Coronary artery (tissue), 2 donors: ENCODE data around the gene PYGM.

Experiments
- DNase-seq: peaks from one replicate; pipeline ENCODE4 v3.0.0-alpha.2; 2017; ENCODE audit warnings: low spot score
- H3K27ac ChIP-seq, 2 donors: fragments of 200-600 bp; sonication (generic); one replicate each; pipeline ENCODE4 v1.5.1; 2016 to 2019
- H3K4me3 ChIP-seq: fragments of 200-600 bp; sonication (generic); 2 replicates; pipeline ENCODE4 v1.5.1; 2016; ENCODE audit warnings: mild to moderate bottlenecking, moderate library complexity
- TF ChIP-seq, protein P1 (sequence below): fragments of 200-600 bp; sonication (generic); IDR thresholded peaks from one replicate; pipeline ENCODE4 v1.5.1; 2019; ENCODE audit warnings: antibody characterized with exemption

Gene PYGM

DNA sequence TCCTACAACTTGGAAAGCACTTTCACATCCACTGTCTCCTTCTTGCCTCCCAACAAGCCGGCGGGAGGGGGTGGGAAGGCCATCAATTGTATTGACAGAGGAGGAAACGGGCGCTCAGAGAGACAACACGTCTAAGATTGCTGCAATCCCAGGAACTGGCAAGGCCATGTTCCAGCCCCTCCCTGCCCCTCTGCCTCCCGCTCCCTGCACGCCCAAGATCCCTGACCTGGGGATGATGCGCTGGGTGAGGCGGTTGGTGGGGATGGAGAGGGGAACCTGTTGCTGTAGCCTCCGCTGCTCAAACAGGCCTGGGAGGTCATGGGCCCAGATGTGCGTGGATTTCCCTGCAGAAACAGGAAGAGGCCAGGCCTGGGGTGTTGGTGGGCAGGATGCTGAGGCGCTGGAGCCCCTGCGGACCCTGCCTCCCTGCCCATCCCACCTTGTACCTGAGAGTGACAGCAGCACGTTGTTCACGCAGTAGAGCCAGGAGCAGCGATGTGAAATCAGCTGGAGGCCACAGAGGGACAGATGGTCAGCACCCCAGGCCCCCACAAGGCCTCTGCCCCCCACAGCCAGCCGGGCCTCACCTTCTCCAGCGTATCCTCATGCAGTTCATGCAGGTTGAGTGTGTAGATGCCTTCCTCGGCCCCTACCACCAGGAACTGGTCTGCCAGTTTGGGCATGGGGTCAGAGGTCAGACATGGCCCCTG is 36.4 kb upstream of the PYGM start:
- TF ChIP-seq, protein P1, sequence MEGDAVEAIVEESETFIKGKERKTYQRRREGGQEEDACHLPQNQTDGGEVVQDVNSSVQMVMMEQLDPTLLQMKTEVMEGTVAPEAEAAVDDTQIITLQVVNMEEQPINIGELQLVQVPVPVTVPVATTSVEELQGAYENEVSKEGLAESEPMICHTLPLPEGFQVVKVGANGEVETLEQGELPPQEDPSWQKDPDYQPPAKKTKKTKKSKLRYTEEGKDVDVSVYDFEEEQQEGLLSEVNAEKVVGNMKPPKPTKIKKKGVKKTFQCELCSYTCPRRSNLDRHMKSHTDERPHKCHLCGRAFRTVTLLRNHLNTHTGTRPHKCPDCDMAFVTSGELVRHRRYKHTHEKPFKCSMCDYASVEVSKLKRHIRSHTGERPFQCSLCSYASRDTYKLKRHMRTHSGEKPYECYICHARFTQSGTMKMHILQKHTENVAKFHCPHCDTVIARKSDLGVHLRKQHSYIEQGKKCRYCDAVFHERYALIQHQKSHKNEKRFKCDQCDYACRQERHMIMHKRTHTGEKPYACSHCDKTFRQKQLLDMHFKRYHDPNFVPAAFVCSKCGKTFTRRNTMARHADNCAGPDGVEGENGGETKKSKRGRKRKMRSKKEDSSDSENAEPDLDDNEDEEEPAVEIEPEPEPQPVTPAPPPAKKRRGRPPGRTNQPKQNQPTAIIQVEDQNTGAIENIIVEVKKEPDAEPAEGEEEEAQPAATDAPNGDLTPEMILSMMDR, result no peak
- no peak for DNase-seq
- no peak overlapping the region for H3K27ac ChIP-seq
- H3K4me3 ChIP-seq, result no peak overlapping the region

DNA sequence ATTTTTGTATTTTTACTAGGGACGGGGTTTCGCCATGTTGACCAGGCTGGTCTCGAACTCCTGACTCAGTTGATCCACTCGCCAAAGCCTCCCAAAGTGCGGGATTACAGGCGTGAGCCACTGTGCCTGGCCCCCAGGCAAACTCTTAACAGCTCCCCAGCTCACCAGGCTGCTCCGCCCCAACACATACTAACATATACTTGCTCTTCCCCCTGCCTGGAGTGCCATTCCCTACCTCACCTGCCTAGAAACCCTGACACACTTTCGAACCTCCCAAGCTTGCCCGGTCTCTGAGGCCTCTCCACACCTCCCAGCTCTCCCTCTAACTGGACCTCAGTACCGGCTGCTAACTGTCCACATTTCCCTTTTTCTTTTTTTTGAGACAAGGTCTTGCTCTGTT is 34.8 kb upstream of the PYGM start:
- Histone ChIP-seq H3K27ac (no peak overlapping the region), H3K4me3 (no peak overlapping the region)
- TF ChIP-seq, protein P1, result no peak
- DNase-seq, result no peak

DNA sequence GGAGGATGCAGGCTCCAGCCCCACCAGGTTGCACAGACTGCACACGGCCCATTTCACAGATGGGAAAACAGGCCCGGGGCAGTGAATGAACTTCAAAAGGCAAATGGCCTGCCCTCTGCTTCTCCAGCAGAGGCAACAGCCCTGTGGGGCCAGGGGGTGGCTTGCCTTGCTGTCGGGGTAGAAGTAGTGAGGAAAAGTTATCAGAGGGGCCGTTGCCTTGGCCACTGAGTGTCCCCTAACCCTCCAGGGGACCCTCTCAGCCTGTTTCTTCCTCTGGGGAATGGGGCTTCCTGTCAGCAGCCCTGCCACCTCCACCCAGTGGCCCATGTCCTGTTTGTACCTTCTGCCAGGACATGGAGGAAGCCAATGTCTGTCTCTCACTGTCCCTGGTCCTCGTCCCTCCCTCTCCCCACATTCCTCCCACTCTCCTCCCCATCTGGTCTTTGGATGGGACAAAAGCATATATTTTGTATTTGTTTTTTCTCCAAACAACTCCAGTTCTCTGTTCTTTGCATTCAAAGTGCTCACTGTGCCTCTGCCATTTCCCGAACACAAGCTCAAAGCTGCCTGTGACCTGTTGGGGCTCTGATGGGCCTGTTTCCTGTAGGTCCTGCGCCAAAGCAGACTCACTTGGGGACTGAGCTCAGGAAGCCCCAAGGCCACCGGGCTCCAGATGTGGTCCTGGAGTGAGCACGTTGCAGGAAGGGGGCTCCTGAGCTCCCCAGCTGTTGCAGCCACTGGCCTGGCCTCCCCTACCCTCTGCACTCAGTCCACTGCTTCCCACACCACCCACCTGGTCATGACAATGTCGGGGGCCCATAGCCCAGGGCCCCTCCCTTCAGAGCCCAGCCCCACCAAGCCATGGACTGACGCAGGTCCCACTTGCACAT is 33.7 kb upstream of the PYGM start:
- Histone ChIP-seq H3K27ac (no peak overlapping the region), H3K4me3 (no peak overlapping the region)
- TF ChIP-seq, protein P1, result no peak
- no peak for DNase-seq

DNA sequence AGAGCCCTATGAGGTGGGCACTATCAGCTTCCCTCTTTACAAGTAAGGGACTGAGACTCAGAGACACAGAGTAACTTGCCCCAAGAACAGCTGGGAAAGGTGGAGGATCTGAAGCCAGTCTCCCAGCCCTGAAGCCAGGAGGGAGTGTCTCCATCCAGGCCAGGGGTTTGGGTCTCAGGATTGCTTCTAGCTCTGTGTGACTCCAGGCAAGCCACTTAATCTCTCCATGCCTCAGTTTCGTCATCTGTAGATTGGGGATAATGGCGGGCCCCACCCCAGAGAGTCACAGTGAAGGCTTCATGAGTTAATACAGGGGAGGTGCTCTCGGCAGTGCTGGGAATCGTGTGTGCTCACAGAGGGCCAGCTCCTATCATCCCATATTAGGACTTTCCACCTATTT is 32.7 kb upstream of the PYGM start:
- Histone ChIP-seq H3K4me3 (no peak overlapping the region), H3K27ac (no peak overlapping the region)
- no peak for DNase-seq
- TF ChIP-seq, protein P1, result no peak

DNA sequence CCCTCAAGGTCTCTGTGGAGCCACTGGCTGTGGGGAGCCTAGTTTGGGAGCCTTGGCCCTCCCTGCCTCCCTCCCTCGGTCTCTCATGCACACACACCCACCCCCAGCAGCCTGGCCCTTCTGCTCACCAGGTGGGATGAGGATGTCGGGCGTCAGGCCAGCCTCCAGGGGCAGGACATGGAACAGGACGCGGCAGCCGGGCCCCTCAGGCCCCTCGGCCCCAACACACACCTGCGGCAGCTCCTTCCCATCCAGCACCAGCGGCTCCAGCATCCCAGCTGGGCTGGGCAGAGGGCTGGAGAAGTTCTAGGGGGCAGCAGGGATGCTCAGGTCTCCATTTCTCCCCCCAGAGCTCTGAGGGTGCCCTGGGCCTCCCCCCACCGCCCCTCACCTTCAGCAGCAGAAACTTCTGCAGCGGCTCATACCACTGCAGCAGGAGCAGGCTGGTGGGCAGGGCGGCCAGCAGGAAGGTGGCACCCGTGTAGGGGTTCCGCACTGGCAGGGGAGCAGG is 32.1 kb upstream of the PYGM start:
- TF ChIP-seq, protein P1, result no peak
- Histone ChIP-seq H3K27ac (no peak overlapping the region), H3K4me3 (no peak overlapping the region)
- no peak for DNase-seq

DNA sequence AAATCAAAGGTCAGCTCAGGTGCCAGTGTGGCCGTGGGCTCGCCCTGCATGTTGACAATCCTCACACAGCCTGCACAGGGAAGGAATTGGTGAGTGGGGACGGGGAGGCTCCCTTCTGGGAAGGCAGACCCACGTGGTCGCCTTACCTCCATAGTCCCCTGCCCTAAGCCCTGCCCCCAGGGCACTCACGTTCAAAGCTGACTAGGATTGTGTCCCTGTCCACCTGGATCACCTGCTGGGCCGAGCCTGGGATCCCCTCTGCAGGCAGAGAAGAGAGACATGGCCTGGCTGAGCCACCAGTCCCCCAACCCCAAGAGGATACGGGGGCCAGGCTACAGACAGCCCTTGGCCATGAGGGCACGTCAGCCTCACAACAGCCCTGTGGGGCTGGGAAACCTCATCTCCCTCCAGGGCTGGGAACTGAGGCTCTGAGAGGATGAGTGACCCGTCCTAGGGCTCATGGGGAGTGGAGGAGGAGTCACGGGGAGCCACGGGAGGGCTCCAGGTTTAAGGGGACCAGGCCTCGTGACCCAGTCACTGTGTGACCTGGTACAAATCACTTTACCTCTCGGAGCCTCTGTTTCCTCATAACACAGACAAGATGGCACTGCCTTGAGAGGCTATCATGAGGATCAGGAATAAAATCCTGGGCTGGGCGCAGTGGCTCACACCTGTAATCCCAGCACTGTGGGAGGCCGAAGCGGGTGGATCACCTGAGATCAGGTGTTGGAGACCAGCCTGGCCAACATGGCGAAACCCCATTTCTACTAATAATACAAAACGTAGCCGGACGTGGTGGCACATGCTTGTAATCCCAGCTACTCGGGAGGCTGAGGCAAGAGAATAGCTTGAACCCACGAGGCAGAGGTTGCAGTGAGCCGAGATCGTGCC is 30.7 kb upstream of the PYGM start:
- DNase-seq, result no peak
- H3K27ac ChIP-seq, result no peak overlapping the region
- H3K4me3 ChIP-seq, result no peak overlapping the region
- TF ChIP-seq, protein P1, result no peak
